ENCODE data around the gene MB.

The MB gene

GRCh38 chr22:35580351-35581022, 36.6 kb downstream of the MB start:
- Histone ChIP-seq H3K4me3 (ENCODE audit: low read length) (no peak overlapping the region), H3K36me3 (ENCODE audit: insufficient read depth, low read length) (no peaks in the 10 kb centered on the region), H2AFZ (ENCODE audit: low read depth, low read length) (no peak overlapping the region), H3K27me3 (ENCODE audit: insufficient read depth, low read length) (no peaks in the 10 kb centered on the region), H3K9me3 (ENCODE audit: low read length) (no peaks in the 10 kb centered on the region), H3K4me1 (ENCODE audit: insufficient read depth, low read length) (no peaks in the 10 kb centered on the region)

GRCh38 chr22:35578836-35579575, 38.1 kb downstream of the MB start:
- H3K9me3 ChIP-seq (ENCODE audit: low read length), result no peaks in the 10 kb centered on the region
- H2AFZ ChIP-seq (ENCODE audit: low read depth, low read length), result no peak overlapping the region
- no peaks in the 10 kb centered on the region for H3K36me3 ChIP-seq (ENCODE audit: insufficient read depth, low read length)
- no peaks in the 10 kb centered on the region for H3K27me3 ChIP-seq (ENCODE audit: insufficient read depth, low read length)
- H3K4me3 ChIP-seq (ENCODE audit: low read length), result no peak overlapping the region
- no peaks in the 10 kb centered on the region for H3K4me1 ChIP-seq (ENCODE audit: insufficient read depth, low read length)

DNA sequence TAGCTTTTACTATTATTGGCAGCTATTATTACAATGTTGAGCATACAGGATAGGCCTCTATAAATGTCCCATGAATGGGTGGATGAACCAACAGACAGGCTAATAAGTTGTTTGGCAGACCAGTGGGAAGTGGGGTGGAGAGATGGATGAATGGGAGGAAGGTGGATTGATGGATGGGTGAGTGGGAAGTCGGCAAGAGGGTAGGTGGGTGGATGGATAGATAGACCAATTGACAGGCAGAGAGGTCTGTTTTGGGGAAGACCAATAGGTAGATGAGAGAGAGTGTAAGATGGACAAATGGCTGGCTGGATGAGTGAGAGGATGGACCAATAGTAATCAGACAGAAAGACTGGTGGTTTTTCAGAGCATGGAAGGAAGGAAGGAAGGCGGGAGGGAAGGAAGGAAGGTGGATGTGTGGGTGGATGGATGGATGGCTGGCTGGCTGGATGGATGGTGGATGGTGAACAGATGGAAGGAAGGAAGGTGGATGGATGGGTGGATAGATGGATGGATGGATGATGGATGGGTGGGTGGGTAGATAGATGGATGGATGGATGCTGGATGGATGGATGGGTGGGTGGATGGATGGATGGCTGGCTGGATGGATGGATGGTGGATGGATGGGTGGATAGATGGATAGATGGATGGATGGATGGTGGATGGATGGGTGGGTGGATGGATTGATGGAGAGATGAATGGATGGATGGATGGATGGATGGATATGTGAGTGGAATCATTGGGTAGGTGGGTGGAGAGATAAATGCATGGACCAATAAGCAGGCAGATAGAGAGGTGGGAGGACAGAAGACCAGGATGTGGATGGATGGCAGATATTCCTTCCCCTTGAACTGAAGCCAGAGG, 39.1 kb downstream of the MB start:
- Histone ChIP-seq H3K9me3 (ENCODE audit: low read length) (no peaks in the 10 kb centered on the region), H3K4me1 (ENCODE audit: insufficient read depth, low read length) (no peaks in the 10 kb centered on the region), H3K4me3 (ENCODE audit: low read length) (no peak overlapping the region), H3K36me3 (ENCODE audit: insufficient read depth, low read length) (no peaks in the 10 kb centered on the region), H3K27me3 (ENCODE audit: insufficient read depth, low read length) (no peaks in the 10 kb centered on the region), H2AFZ (ENCODE audit: low read depth, low read length) (no peak overlapping the region)

DNA sequence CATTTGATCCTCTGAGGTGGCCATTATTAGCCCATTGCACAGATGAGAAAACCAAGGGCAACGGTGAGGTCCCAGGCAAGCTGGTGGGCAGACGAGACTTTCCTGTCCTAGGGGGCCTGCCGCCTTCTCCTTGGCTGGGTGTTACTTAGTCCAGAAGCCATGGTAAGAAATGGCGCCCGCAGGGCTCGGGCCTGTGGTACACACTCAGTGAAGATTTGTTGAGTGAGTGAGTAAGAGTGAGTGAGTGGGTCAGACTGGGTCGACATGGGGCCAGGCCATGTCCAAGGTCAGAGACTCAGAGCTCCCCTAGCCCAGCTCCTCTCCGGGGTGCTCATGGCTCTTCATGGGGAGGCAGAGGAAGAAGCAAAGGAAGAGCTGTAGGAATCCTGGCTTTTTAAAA, 40.5 kb downstream of the MB start:
- H3K9me3 ChIP-seq (ENCODE audit: low read length), result no peaks in the 10 kb centered on the region
- no peaks in the 10 kb centered on the region for H3K27me3 ChIP-seq (ENCODE audit: insufficient read depth, low read length)

GRCh38 chr22:35575116-35575748, 41.9 kb downstream of the MB start:
- H3K4me3 ChIP-seq (ENCODE audit: low read length), result no peak overlapping the region
- no peaks in the 10 kb centered on the region for H3K36me3 ChIP-seq (ENCODE audit: insufficient read depth, low read length)
- peaks cover 2% of the 10 kb centered on the region for H3K27me3 ChIP-seq (ENCODE audit: insufficient read depth, low read length)
- H3K4me1 ChIP-seq (ENCODE audit: insufficient read depth, low read length), result peaks cover 4% of the 10 kb centered on the region
- no peaks in the 10 kb centered on the region for H3K9me3 ChIP-seq (ENCODE audit: low read length)
- no peak overlapping the region for H2AFZ ChIP-seq (ENCODE audit: low read depth, low read length)

More for the DNA sequence above, 40.5 kb downstream of the MB start:
- Histone ChIP-seq H3K4me3 (ENCODE audit: low read length) (no peak overlapping the region), H3K4me1 (ENCODE audit: insufficient read depth, low read length) (peaks cover 4% of the 10 kb centered on the region), H2AFZ (ENCODE audit: low read depth, low read length) (no peak overlapping the region), H3K36me3 (ENCODE audit: insufficient read depth, low read length) (no peaks in the 10 kb centered on the region)

DNA sequence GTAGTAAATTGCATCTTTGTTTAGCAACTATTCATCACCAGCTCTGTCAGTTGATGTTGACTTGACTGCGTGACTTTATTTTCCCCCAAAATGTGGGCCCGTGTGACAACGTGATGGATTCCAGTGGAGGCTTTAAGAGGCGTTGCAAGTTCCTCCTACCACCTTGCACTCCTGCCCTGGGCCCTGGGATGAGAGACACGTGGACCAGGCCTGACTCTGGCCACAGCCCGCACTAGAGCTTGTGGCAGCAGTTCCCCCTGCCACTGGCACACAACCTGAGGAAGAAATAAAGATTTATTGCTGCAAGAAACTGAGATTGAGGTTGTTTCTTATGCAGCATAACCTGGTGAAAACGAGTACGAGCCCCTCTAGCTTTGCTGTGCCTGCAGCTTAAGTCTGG, 44.6 kb downstream of the MB start:
- H3K4me1 ChIP-seq (ENCODE audit: insufficient read depth, low read length), result peaks cover 22% of the 10 kb centered on the region
- no peaks in the 10 kb centered on the region for H3K36me3 ChIP-seq (ENCODE audit: insufficient read depth, low read length)
- H3K4me3 ChIP-seq (ENCODE audit: low read length), result no peak overlapping the region
- H3K9me3 ChIP-seq (ENCODE audit: low read length), result no peaks in the 10 kb centered on the region
- peaks cover 3% of the 10 kb centered on the region for H3K27me3 ChIP-seq (ENCODE audit: insufficient read depth, low read length)
- H2AFZ ChIP-seq (ENCODE audit: low read depth, low read length), result no peak overlapping the region

GRCh38 chr22:35570686-35571194, 46.4 kb downstream of the MB start:
- no peaks in the 10 kb centered on the region for H3K36me3 ChIP-seq (ENCODE audit: insufficient read depth, low read length)
- peaks cover 3% of the 10 kb centered on the region for H3K27me3 ChIP-seq (ENCODE audit: insufficient read depth, low read length)
- no peak overlapping the region for H3K4me3 ChIP-seq (ENCODE audit: low read length)
- no peak overlapping the region for H2AFZ ChIP-seq (ENCODE audit: low read depth, low read length)
- H3K4me1 ChIP-seq (ENCODE audit: insufficient read depth, low read length), result peaks cover 31% of the 10 kb centered on the region
- no peaks in the 10 kb centered on the region for H3K9me3 ChIP-seq (ENCODE audit: low read length)

GRCh38 chr22:35569916-35570315, 47.2 kb downstream of the MB start:
- H3K27me3 ChIP-seq (ENCODE audit: insufficient read depth, low read length), result peaks cover 3% of the 10 kb centered on the region
- H2AFZ ChIP-seq (ENCODE audit: low read depth, low read length), result no peak overlapping the region
- H3K4me1 ChIP-seq (ENCODE audit: insufficient read depth, low read length), result peaks cover 31% of the 10 kb centered on the region
- H3K36me3 ChIP-seq (ENCODE audit: insufficient read depth, low read length), result no peaks in the 10 kb centered on the region
- H3K4me3 ChIP-seq (ENCODE audit: low read length), result no peak overlapping the region
- no peaks in the 10 kb centered on the region for H3K9me3 ChIP-seq (ENCODE audit: low read length)

- Histone ChIP-seq H3K4me1 (ENCODE audit: insufficient read depth, low read length) (peaks cover 31% of the 10 kb centered on the region), H3K4me3 (ENCODE audit: low read length) (no peak overlapping the region), H2AFZ (ENCODE audit: low read depth, low read length) (no peak overlapping the region), H3K9me3 (ENCODE audit: low read length) (no peaks in the 10 kb centered on the region), H3K36me3 (ENCODE audit: insufficient read depth, low read length) (no peaks in the 10 kb centered on the region), H3K27me3 (ENCODE audit: insufficient read depth, low read length) (peaks cover 3% of the 10 kb centered on the region)
Observed at GRCh38 chr22:35568751-35569739, 48.1 kb downstream of the MB start.

GRCh38 chr22:35567351-35568141, 49.6 kb downstream of the MB start:
- H3K27me3 ChIP-seq (ENCODE audit: insufficient read depth, low read length), result peaks cover 3% of the 10 kb centered on the region
- peak overlapping the region; percentile 6 for H3K4me3 ChIP-seq (ENCODE audit: low read length)

More at GRCh38 chr22:35567351-35568141, 49.6 kb downstream of the MB start:
- peaks cover 27% of the 10 kb centered on the region for H3K4me1 ChIP-seq (ENCODE audit: insufficient read depth, low read length)
- H2AFZ ChIP-seq (ENCODE audit: low read depth, low read length), result no peak overlapping the region
- no peaks in the 10 kb centered on the region for H3K9me3 ChIP-seq (ENCODE audit: low read length)
- no peaks in the 10 kb centered on the region for H3K36me3 ChIP-seq (ENCODE audit: insufficient read depth, low read length)

All from neuron (in vitro differentiated cells).